ENCODE data around the gene NUP93.

GRCh38 chr16:56788435-56788834 lies 58.5 kb downstream of the NUP93 start:
- TF ChIP-seq CTCF (IDR thresholded peaks at IDR 0.05) (no peak), EZH2phosphoT487 (IDR thresholded peaks at IDR 0.05; ENCODE audit: borderline replicate concordance, low read depth) (no peak), SMC3 (IDR thresholded peaks at IDR 0.05; ENCODE audit: low read depth, low read length) (no peak), TCF12 (IDR thresholded peaks at IDR 0.05) (no peak), NRF1 (IDR thresholded peaks at IDR 0.05; ENCODE audit: low read depth, low read length) (no peak), REST (IDR thresholded peaks at IDR 0.05; ENCODE audit: low read depth, low read length) (no peak), ZBTB33 (IDR thresholded peaks at IDR 0.05; ENCODE audit: borderline replicate concordance, low read depth) (no peak), EP300 (IDR thresholded peaks at IDR 0.05; ENCODE audit: borderline replicate concordance in 1 of 2, low read depth in 1 of 2, low read length in 1 of 2) (no peak)
